Left lung (tissue), 10 donors: ENCODE results near the gene TARDBP. TPM values are rescaled to one million over a fixed set of nuclear protein-coding genes. Genes with fewer than 3 reads are reported as not detected.
A peak's percentile ranks its signal among the peaks of the same experiment; 100 is the strongest.

ENCODE experiments used
- ATAC-seq: fragments of 200-7000 bp; cut with Tn5 transposase; one replicate; pipeline ENCODE4 v1.9.1; 2020; ENCODE audit warnings: moderate library complexity
- DNase-seq, 4 donors: peaks; one replicate each; pipeline ENCODE4 v3.0.0-alpha.2; 2013 to 2020
- H3K27ac ChIP-seq, 2 donors: fragments of 200-600 bp; sonication (generic) in 1 of 2; one replicate each; pipeline versions ENCODE4 v1.5.0 to v1.8.0; 2020 to 2021
- H3K27me3 ChIP-seq, 2 donors: fragments of 200-600 bp; sonication (generic) in 1 of 2; one replicate each; pipeline versions ENCODE4 v1.5.0 to v1.8.0; 2020 to 2021
- H3K36me3 ChIP-seq, 2 donors: fragments of 200-600 bp; sonication (generic) in 1 of 2; one replicate each; pipeline versions ENCODE4 v1.5.0 to v1.8.0; 2020 to 2021
- H3K4me1 ChIP-seq, 2 donors: fragments of 200-600 bp; one replicate each; pipeline ENCODE4 v1.8.0; 2021
- H3K4me3 ChIP-seq, 2 donors: fragments of 200-600 bp; sonication (generic) in 1 of 2; one replicate each; pipeline versions ENCODE4 v1.5.0 to v1.8.0; 2020 to 2021; ENCODE audit warnings: mild to moderate bottlenecking in 1 of 2
- H3K9me3 ChIP-seq, 2 donors: fragments of 200-600 bp; sonication (generic) in 1 of 2; one replicate each; pipeline versions ENCODE4 v1.5.0 to v1.8.0; 2020 to 2021
- CTCF ChIP-seq, 2 donors: fragments of 200-600 bp; sonication (generic) in 1 of 2; IDR thresholded peaks; one replicate each; pipeline versions ENCODE4 v1.5.0 to v1.8.0; 2021; ENCODE audit warnings: antibody characterized with exemption in 2 of 2
- intact Hi-C, 2 donors: fragments of 100-400 bp; cut with DNase I; formaldehyde crosslinking; loops; one replicate each; pipeline versions ENCODE4 v1.11.2 to v1.14.2; 2022
- polyA plus RNA-seq, 6 donors: library from polyadenylated mRNA; unstranded; fragments of 120-200 nt; gene quantifications; one replicate each; pipeline ENCODE4 v1.2.1, GENCODE V29; 2013; ENCODE audit not compliant: insufficient read length in 6 of 6
- total RNA-seq, 2 donors: library from RNA; stranded (reverse); fragmentation: NEBNext Ultra II Directional; extraction: Animal tissue kit (Norgen Biotek cat#: 25700); gene quantifications; one replicate each; pipeline ENCODE4 v1.2.1, GENCODE V29; 2021
- donor health status: DM: no; HTN: yes; CAD: no.
- donor health status: DM: no; HTN: no; CAD: no.

The TARDBP gene
- total and polyA plus RNA-seq, 8 donors = 119 to 344 (median 292) TPM

- H3K27ac ChIP-seq = no peak overlapping the region
- H3K4me1 ChIP-seq = peaks cover 5 to 13% of the 10 kb centered on the region in 2 donors
- H3K9me3 ChIP-seq = no peaks in the 10 kb centered on the region
- TF ChIP-seq CTCF (IDR thresholded peaks at IDR 0.05) = no peak
- no peak overlapping the region for H3K4me3 ChIP-seq
- peak; percentile 14 for ATAC-seq
- intact Hi-C loops = no loop called here
- no peaks in the 10 kb centered on the region for H3K36me3 ChIP-seq
- no peak for DNase-seq
- peaks cover 0 to 11% of the 10 kb centered on the region in 2 donors for H3K27me3 ChIP-seq
Measured at GRCh38 chr1:10975567-10976326, 36.7 kb upstream of the TARDBP start.

GRCh38 chr1:10978719-10979118 lies 33.7 kb upstream of the TARDBP start:
- intact Hi-C loops = no loop called here
- TF ChIP-seq CTCF (IDR thresholded peaks at IDR 0.05) = no peak
- Histone ChIP-seq H3K9me3 (no peaks in the 10 kb centered on the region), H3K27me3 (peaks cover 0 to 15% of the 10 kb centered on the region in 2 donors), H3K4me1 (peaks cover 8 to 14% of the 10 kb centered on the region in 2 donors), H3K27ac (no peak overlapping the region), H3K4me3 (no peak overlapping the region), H3K36me3 (no peaks in the 10 kb centered on the region)
- no peak for ATAC-seq
- DNase-seq = no peak

- H3K27ac ChIP-seq = no peak overlapping the region
- H3K4me1 ChIP-seq = peaks cover 8 to 14% of the 10 kb centered on the region in 2 donors
- ATAC-seq (peak; percentile 29), DNase-seq (no peak)
- no peaks in the 10 kb centered on the region for H3K36me3 ChIP-seq
- TF ChIP-seq CTCF (IDR thresholded peaks at IDR 0.05) = no peak
- H3K4me3 ChIP-seq = no peak overlapping the region
- intact Hi-C loops = no loop called here
- H3K9me3 ChIP-seq = no peaks in the 10 kb centered on the region
- H3K27me3 ChIP-seq = peaks cover 0 to 15% of the 10 kb centered on the region in 2 donors
Measured at GRCh38 chr1:10979483-10979920, 33.0 kb upstream of the TARDBP start.

- peak; percentile 97 for ATAC-seq
- peak in 3 of 4 donors; percentile 59 to 90 (median 82) for DNase-seq
- peaks cover 0 to 15% of the 10 kb centered on the region in 2 donors for H3K27me3 ChIP-seq
- intact Hi-C loops = no loop called here
- H3K9me3 ChIP-seq = no peaks in the 10 kb centered on the region
- H3K4me3 ChIP-seq = no peak overlapping the region
- no peaks in the 10 kb centered on the region for H3K36me3 ChIP-seq
- H3K27ac ChIP-seq = no peak overlapping the region
- peak in 1 of 2 donors; percentile 16 for TF ChIP-seq CTCF (IDR thresholded peaks at IDR 0.05)
- H3K4me1 ChIP-seq = peaks cover 8 to 14% of the 10 kb centered on the region in 2 donors
Measured at GRCh38 chr1:10980094-10980577, 32.3 kb upstream of the TARDBP start.
